Upper lobe of left lung (tissue), 6 donors: Measurements from ENCODE around the gene ALS2CL. TPM values are rescaled to one million over a fixed set of nuclear protein-coding genes. Genes with fewer than 3 reads are reported as not detected.

ENCODE experiments used
- ATAC-seq, 2 donors: fragments of 200-7000 bp; cut with Tn5 transposase; one replicate each; pipeline ENCODE4 v1.9.1; 2022; ENCODE audit warnings: mild to moderate bottlenecking in 2 of 2, moderate library complexity in 2 of 2; ENCODE audit not compliant: low FRiP score in 2 of 2
- DNase-seq, 2 donors: peaks; one replicate each; pipeline ENCODE4 v3.0.0-alpha.2; 2019 to 2020
- H3K27ac ChIP-seq, 4 donors: fragments of 200-600 bp; sonication (generic); one replicate each; pipeline ENCODE4 v1.5.1; 2016 to 2019
- H3K27me3 ChIP-seq, 4 donors: fragments of 200-600 bp; sonication (generic); one replicate each; pipeline ENCODE4 v1.5.1; 2017 to 2019
- H3K36me3 ChIP-seq, 4 donors: fragments of 200-600 bp; sonication (generic); one replicate each; pipeline ENCODE4 v1.5.1; 2016 to 2019
- H3K4me1 ChIP-seq, 4 donors: fragments of 200-600 bp; sonication (generic); one replicate each; pipeline ENCODE4 v1.5.1; 2018 to 2019
- H3K4me3 ChIP-seq, 4 donors: fragments of 200-600 bp; sonication (generic); one replicate each; pipeline ENCODE4 v1.5.1; 2017 to 2019; ENCODE audit warnings: mild to moderate bottlenecking in 2 of 4, moderate library complexity in 1 of 4
- H3K9me3 ChIP-seq, 4 donors: fragments of 200-600 bp; sonication (generic); one replicate each; pipeline ENCODE4 v1.5.1; 2018 to 2019
- CTCF ChIP-seq, 6 experiments: fragments of 450-650 bp in 4 of 6; fragments of 200-600 bp in 2 of 6; sonication (generic) in 2 of 6; IDR thresholded peaks; one replicate each; pipeline ENCODE4 v1.5.1; 2016 to 2019; ENCODE audit warnings: antibody characterized with exemption in 6 of 6
- EP300 ChIP-seq, 4 donors: sonication (generic); formaldehyde crosslinking; IDR thresholded peaks; one replicate each; pipeline ENCODE4 v1.5.1; 2017; ENCODE audit warnings: antibody characterized with exemption in 4 of 4, control low read depth in 2 of 4
- POLR2A ChIP-seq, 4 donors: fragments of 450-650 bp; IDR thresholded peaks; one replicate each; pipeline ENCODE4 v1.5.1; 2016 to 2017; ENCODE audit warnings: antibody characterized with exemption in 4 of 4, mild to moderate bottlenecking in 2 of 4
- POLR2AphosphoS5 ChIP-seq, 2 donors: sonication (generic); formaldehyde crosslinking; IDR thresholded peaks; one replicate each; pipeline ENCODE4 v1.5.1; 2017; ENCODE audit warnings: antibody characterized with exemption in 2 of 2
- WGBS, 2 donors: methylation state at CpG; one replicate each; pipeline ENCODE4 v1.1.5; 2017 to 2018; 5-methylcytosine and 5-hydroxymethylcytosine counted together
- total RNA-seq, 6 donors: library from RNA; depleted of rRNA in 4 of 6; stranded (reverse); fragments of >200 nt in 4 of 6; gene quantifications; one replicate each; pipeline versions ENCODE4 v1.1.0 to v1.2.1, GENCODE V29; 2016 to 2021
- donor health status: DM: no; HTN: no; CAD: no; lungs with moderate emphysema.
- donor health status: DM: no; HTN: yes; CAD: no; lungs with severe emphysema.

The ALS2CL gene
- total RNA-seq, 6 donors from 2014 or later: 54.2 to 299 (median 66.9) TPM

GRCh38 chr3:46710671-46711295 lies 17.3 kb upstream of the ALS2CL start:
- WGBS, 2 donors: 89 to 93% methylated on average over 5 to 6 of the region's 6 CpGs
- no peaks in the 10 kb centered on the region for H3K9me3 ChIP-seq
- peaks cover 0 to 3% (median 0%) of the 10 kb centered on the region in 4 donors for H3K36me3 ChIP-seq
- ATAC-seq (no peak), DNase-seq (peak in 1 of 2 donors; percentile 6)
- no peak overlapping the region for H3K27ac ChIP-seq
- H3K4me1 ChIP-seq: no peaks in the 10 kb centered on the region
- TF ChIP-seq EP300 (IDR thresholded peaks at IDR 0.05) (no peak), CTCF (IDR thresholded peaks at IDR 0.05) (no peak)
- no peaks in the 10 kb centered on the region for H3K27me3 ChIP-seq
- H3K4me3 ChIP-seq: no peak overlapping the region

- H3K27me3 ChIP-seq: no peaks in the 10 kb centered on the region
- H3K9me3 ChIP-seq: no peaks in the 10 kb centered on the region
- no peaks in the 10 kb centered on the region for H3K4me1 ChIP-seq
- no peak overlapping the region for H3K27ac ChIP-seq
- 80 to 97% methylated on average over 5 of the region's 7 CpGs for WGBS, 2 donors
- H3K36me3 ChIP-seq: peaks cover 0 to 3% (median 0%) of the 10 kb centered on the region in 4 donors
- TF ChIP-seq POLR2AphosphoS5 (IDR thresholded peaks at IDR 0.05) (no peak), POLR2A (IDR thresholded peaks at IDR 0.05) (no peak), CTCF (IDR thresholded peaks at IDR 0.05) (no peak), EP300 (IDR thresholded peaks at IDR 0.05) (no peak)
- ATAC-seq (no peak), DNase-seq (peak in 1 of 2 donors; percentile 12)
- no peak overlapping the region for H3K4me3 ChIP-seq
Measured at GRCh38 chr3:46710229-46710628, 16.8 kb upstream of the ALS2CL start.

GRCh38 chr3:46709721-46710120 lies 16.2 kb upstream of the ALS2CL start:
- no peak for ATAC-seq
- no peaks in the 10 kb centered on the region for H3K9me3 ChIP-seq
- no peak overlapping the region for H3K4me3 ChIP-seq
- peaks cover 0 to 3% (median 0%) of the 10 kb centered on the region in 4 donors for H3K36me3 ChIP-seq
- TF ChIP-seq POLR2AphosphoS5 (IDR thresholded peaks at IDR 0.05): no peak
- no peak for TF ChIP-seq POLR2A (IDR thresholded peaks at IDR 0.05)
- TF ChIP-seq CTCF (IDR thresholded peaks at IDR 0.05): no peak
- no peak for TF ChIP-seq EP300 (IDR thresholded peaks at IDR 0.05)
- H3K27me3 ChIP-seq: no peaks in the 10 kb centered on the region
- peak in 1 of 2 donors; percentile 11 for DNase-seq
- H3K27ac ChIP-seq: no peak overlapping the region
- no peaks in the 10 kb centered on the region for H3K4me1 ChIP-seq
- 80 to 96% methylated on average over 5 to 6 of the region's 6 CpGs for WGBS, 2 donors

- ATAC-seq: no peak
Measured at GRCh38 chr3:46709157-46709654, 15.7 kb upstream of the ALS2CL start.

More at GRCh38 chr3:46709157-46709654, 15.7 kb upstream of the ALS2CL start:
- H3K9me3 ChIP-seq: no peaks in the 10 kb centered on the region
- TF ChIP-seq CTCF (IDR thresholded peaks at IDR 0.05): no peak
- TF ChIP-seq POLR2A (IDR thresholded peaks at IDR 0.05): no peak
- no peak for TF ChIP-seq EP300 (IDR thresholded peaks at IDR 0.05)
- no peak for TF ChIP-seq POLR2AphosphoS5 (IDR thresholded peaks at IDR 0.05)
- no peaks in the 10 kb centered on the region for H3K4me1 ChIP-seq
- DNase-seq: peak in 1 of 2 donors; percentile 10
- WGBS, 2 donors: 94 to 98% methylated on average over 6 to 7 of the region's 7 CpGs
- no peak overlapping the region for H3K4me3 ChIP-seq
- H3K27ac ChIP-seq: no peak overlapping the region
- H3K27me3 ChIP-seq: no peaks in the 10 kb centered on the region
- peaks cover 0 to 3% (median 0%) of the 10 kb centered on the region in 4 donors for H3K36me3 ChIP-seq
